Measurements from ENCODE around the gene CNRIP1.

GRCh38 chr2:68309426-68309825 is 10.3 kb downstream of the CNRIP1 start:
- TF ChIP-seq, protein P1, sequence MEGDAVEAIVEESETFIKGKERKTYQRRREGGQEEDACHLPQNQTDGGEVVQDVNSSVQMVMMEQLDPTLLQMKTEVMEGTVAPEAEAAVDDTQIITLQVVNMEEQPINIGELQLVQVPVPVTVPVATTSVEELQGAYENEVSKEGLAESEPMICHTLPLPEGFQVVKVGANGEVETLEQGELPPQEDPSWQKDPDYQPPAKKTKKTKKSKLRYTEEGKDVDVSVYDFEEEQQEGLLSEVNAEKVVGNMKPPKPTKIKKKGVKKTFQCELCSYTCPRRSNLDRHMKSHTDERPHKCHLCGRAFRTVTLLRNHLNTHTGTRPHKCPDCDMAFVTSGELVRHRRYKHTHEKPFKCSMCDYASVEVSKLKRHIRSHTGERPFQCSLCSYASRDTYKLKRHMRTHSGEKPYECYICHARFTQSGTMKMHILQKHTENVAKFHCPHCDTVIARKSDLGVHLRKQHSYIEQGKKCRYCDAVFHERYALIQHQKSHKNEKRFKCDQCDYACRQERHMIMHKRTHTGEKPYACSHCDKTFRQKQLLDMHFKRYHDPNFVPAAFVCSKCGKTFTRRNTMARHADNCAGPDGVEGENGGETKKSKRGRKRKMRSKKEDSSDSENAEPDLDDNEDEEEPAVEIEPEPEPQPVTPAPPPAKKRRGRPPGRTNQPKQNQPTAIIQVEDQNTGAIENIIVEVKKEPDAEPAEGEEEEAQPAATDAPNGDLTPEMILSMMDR (IDR thresholded peaks at IDR 0.05) = no peak
- TF ChIP-seq POLR2A (IDR thresholded peaks at IDR 0.05) = no peak

Measured in right lobe of liver (tissue), 4 donors.